GM19395 (cell line): ENCODE results near the gene OTUD6A.
A peak's percentile ranks its signal among the peaks of the same experiment; 100 is the strongest.

Source experiments
- ATAC-seq: cut with Tn5 transposase; IDR thresholded peaks from one replicate; pipeline ENCODE4 v1.9.1; 2021; ENCODE audit warnings: mild to moderate bottlenecking, moderate library complexity; ENCODE audit not compliant: unreplicated experiment

OTUD6A gene, protein sequence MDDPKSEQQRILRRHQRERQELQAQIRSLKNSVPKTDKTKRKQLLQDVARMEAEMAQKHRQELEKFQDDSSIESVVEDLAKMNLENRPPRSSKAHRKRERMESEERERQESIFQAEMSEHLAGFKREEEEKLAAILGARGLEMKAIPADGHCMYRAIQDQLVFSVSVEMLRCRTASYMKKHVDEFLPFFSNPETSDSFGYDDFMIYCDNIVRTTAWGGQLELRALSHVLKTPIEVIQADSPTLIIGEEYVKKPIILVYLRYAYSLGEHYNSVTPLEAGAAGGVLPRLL

DNA sequence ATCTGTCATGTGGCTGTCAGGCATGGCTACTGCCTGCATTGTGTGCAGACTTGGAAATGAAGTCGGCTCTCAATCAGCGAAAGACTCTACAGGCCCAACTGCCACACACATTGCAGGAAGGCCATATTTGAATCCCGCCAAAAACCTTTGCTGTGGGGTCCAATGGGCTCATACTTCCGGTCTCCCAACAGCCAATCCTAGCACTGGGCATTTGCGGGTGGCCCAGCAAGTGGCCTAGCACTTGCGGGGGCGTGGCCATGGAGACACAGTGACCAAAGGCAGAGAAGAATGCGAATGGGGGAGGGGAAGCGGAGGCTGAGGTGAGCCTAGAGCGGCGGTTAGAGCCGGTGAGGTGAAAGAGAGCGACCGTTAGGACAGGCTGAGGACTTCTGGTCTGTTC is at the start of gene OTUD6A:
OTUD6A (plus strand) TSS at position 382 of the 400 bp plus-strand sequence. CDS start 68 bp downstream, outside the sequence.
- no peak for ATAC-seq

DNA sequence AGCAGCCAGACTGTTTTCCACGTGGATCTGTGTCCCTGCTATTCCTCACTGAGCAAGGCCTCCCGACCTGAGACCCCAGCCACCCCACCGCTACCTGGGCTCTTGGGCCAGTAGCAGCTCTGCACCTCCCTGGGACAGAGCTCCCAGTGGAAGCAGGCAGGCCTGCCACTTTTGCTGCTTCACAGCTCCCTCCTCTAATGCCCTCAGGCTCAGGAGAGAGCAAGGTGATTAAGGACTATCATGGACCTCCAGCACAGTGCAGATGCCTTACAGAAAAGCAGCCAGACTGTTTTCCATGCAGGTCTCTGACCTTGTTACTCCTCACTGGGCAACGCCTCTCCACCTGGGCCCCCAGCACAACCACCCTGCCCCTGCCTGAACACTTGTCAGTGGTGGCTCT is 49.5 kb upstream of the OTUD6A start:
- no peak for ATAC-seq

DNA sequence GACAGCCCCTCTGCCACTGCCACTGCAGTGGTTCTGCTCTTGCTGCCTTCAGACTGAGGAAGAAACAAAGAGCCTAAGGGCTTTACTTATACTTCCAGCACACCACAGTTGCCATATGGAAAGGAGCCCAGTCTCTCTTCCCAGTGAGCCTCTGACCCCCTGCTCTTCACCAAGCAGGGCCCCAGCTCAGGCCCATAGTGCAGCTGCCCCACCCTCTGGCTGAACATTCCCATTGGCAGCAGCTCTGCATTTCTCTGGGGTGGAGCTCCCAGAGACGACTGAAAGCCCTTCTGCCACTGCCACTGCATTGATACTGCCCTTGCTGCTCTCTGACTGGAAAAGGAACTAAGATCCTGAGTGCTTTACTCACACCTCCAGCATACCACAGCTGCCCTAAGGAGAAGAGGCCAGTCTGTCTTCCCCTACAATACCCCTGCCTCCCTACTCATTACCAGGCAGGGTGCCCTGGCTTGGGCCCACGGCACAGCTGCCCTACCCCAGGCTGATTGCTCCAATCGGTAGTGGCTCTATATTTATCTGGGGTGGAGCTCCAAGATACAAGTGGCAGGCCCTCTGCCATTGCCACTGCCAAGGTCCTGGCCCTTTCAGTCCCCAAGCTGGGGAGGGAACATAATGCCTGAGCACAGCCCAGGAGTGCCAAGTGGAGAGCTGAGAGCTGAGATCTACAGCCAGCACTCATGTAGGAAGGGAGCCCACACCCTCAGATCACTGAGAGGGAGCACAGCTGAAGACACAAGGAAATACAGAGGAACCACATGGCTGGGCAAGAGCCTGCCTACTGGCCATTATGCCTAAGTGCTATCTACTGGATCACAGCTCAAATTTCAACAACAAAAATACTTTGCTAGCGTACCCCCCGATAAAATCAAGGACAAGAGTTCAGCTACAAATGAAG is 48.5 kb upstream of the OTUD6A start:
- no peak for ATAC-seq

DNA sequence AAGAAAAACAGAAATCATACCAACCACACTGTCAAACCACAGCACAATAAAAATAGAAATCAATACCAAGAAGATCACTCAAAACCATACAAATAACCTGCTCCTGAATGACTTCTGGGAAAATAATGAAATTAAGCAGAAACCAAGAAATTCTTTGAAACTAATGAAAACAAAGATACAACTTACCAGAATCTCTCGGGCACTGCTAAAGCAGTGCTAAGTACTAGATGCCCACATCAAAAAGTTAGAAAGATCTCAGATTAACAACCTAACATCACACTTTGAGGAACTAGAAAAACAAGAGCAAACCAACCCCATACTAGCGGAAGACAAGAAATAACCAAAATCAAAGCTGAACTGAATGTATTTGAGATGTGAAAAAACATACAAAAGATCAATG is 45.7 kb upstream of the OTUD6A start:
- ATAC-seq = no peak

DNA sequence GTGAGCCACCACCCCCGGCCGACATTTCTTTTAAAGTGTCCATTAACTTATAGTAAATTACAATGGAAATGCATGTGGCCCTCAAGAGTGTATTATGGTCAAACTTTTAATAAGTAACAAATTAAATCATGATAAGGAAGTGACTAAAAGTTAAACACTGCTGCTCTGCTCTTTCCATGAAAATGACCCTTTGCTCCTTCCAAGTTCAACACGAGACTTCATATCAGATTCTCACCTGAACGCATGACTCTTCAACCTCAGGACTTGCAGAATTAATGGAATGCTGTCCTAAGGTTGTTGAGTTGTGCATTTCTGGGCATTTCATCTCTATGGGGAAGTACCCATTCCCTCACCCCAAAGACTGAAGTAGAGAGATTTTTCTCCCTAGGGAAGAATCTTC is 39.6 kb upstream of the OTUD6A start:
- no peak for ATAC-seq

DNA sequence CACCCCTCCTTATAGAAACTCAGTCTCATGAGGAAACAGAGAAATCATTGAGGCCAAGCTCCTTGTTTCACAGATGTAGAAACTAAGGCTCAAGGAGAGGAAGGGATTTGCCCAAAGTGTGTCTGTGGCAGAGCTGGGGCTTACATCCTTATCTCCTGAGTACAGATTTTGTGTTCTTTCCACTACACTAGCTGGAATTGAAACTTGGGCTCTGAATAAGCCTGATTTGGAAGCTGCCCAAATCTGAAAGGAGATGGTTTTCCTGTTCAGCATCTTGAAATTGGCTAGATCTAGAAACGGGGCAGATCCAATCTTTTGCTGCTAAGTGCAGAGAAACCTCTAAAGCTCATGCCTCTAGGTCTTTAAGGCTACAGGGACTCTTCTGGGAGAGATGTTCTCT is 36.8 kb upstream of the OTUD6A start:
- no peak for ATAC-seq

DNA sequence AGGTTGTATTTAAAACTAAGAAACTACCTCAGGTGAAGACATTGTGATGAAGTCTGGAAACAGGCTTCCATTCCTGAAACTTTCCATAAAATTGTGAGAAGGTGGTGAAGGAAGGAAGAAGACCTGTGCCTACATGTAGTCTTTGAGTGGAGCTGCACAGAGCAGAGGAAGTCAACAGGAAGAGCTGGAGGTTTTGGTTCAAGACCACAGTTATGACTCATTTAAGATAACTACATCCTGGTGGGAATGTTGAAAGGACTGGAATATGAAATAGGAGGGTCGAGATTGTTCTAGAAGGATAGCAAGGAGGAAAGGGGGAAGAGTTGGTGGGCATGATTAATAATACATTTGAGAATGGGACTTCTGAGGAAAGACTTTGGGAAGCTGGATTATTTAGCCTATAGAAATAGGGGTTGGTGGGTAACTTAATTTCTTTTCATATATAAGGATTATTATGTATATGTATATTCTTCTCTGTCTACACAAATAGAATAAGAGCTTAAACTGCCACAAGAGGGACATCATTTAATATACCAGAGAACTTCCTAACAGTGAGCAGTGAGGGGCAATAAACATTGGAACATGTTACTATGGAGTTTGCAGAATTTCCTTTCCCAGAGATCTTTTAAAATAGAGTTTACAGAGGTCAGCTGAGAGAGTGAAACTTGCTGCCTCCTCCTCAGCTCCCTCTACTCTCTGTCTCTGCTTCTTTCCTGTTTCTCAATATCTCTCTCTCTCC is 36.0 kb upstream of the OTUD6A start:
- no peak for ATAC-seq

DNA sequence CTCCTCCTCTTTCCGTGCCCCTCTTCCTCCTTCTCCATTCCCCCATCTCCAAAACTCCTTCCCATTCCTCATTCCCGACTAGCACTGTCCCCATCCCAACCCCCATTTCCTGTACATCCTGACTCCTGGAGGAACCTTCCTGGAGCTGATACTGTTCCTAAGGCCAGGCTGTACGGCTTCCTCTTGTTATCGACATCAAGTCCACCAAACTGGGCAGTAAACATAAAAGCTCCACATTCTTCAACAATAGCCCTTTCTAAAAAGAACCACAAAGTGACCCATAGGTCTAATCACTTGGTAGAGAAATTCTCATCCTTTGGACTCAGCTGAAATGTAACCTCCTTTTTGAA is 35.4 kb upstream of the OTUD6A start:
- no peak for ATAC-seq

DNA sequence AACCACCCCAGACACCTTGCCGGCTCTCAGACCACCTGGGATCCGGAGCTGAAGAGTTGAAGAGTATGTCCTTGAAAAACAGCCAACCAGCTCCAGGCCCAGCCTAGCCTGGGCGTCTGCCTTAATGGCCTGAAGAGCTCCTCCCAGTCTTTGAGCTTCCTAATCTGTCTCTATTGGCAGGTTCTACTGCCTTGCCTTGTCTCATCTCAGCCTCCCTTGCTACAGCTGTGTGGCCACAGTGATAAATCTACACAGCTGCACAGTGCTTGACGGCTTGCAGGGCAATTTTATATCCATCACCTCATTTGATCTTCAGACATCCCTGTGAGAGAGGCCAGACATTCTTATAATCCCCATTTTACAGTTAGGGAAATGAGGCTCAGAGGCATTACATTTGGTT is 32.4 kb upstream of the OTUD6A start:
- ATAC-seq = no peak

DNA sequence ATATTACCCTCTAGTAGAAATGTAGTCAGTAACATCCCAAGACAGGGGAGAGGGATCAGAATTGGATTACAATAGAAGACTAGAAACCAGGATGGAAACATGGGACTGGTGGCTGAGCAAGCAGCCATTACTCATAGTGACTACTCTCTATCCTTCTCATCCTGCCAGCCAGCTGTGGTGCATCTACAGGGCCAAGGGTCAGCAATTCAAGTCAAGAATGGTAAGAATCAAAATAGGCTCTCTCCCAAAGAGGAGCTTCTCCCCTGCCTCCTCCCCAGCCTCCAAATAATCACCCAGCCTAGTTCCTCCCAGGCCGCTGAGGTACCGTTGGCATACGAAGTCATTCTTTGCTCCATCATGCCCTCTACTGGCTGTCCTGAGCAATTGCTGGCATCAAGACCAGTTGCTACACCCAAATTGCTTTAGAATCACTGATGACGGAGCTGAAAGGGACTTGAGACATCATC is 31.9 kb upstream of the OTUD6A start:
- peak; percentile 79 for ATAC-seq

DNA sequence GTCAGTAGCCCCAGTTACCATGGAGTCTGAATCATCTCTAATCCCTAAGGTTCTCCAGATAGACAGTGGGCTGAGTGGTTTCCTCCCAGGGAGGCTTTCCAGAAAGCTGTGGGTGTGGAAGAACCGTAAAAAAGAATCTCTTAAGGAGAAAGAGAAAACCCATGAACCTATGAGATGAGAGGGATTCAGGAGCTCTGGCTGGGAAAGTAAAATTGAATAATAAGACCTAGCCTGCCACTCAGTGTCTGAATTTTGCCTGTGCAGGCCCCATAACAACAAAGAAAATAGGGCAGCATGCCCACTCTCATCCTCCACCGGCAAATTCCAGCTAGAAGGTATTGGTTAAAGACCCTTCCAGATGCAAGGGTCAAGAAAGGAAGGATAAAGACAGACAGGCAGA is 29.5 kb upstream of the OTUD6A start:
- no peak for ATAC-seq

DNA sequence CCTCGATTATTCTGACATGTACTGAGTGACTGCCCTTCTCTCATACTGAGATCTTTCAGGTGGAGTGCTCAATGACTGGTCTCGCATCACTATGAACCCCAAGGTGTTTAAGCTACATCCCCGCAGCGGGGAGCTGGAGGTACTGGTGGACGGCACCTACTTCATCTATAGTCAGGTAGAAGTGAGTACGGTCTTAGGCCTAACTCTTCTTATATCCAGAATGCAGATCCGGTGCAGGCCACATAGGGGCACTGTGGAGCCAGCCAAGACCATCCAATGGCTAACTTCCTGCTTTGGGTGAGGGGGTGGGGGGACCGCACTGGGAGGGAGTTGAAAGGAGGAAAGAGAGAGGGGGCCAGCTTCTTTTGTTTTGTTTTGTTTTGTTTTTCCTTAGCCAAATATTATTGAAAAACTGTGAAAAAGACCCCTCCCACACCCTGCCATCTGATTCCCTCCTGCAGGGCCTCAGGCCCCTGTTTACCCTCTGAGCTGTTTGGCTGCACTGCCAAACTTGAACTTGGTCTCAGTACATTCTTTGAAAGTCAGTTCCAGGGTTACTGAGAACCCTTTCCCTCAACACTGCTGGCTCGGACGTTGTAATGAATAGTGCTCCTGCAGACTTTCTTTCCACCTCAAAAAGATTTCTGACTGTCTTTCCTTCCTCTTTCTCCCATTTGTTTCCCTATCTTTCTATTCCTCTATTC is 28.8 kb upstream of the OTUD6A start:
- no peak for ATAC-seq

DNA sequence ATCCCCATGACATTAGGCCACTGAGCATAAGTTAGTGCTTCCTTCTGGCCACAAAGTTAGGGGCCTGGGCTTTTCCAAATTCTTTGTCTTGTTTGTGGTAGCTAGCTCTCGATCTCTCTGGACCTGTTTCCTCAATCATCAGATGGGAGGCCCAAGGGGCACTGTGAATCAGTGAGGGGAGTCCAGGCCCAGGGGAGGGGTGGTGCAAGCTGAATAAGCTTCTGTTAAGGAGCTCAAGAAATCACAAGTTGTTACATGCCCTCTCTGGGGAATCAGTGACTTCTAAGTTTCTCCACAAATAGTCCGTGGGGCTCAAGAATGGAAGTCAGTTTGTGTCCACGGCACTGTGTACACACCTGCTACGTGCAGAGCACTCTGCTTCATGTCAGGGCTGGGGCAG is 27.6 kb upstream of the OTUD6A start:
- no peak for ATAC-seq

DNA sequence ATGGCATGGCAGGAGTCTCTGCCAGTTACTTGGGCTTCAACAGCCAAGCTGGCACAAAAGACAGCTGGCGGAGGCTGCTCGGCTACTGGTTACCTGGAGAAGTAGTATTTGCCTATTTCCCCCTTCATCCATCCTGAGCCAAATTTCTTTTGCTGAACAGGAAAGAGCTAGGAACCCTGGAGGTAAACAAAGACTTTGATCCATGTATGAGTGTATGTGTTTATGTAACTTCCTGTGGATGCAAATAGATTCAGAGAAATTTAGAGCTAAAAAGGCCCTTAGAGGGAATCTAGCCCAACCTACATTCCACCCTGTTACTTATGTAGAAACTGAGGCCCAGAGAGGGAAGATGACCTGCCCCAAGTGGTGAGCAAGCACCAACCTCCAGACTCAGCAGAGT is 23.7 kb upstream of the OTUD6A start:
- no peak for ATAC-seq

DNA sequence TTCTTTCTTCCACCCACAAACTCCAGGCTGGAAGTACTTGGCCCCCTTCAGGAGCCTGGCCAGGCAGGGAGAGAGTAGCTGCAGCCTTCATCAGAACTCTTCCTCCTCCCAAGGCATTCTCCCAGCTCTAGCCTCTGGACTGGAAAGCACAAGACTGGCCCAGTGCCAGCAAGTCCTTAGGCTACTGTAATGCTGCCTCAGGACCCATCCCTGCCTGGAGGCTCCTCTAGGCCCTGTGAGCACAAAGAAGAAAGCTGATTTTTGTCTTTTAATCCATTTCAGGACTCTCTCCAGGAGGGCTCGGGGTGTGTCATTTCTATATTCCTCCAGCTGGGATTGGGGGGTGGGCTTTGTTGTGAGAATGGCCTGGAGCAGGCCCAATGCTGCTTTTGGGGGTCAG is 23.3 kb upstream of the OTUD6A start:
- no peak for ATAC-seq

DNA sequence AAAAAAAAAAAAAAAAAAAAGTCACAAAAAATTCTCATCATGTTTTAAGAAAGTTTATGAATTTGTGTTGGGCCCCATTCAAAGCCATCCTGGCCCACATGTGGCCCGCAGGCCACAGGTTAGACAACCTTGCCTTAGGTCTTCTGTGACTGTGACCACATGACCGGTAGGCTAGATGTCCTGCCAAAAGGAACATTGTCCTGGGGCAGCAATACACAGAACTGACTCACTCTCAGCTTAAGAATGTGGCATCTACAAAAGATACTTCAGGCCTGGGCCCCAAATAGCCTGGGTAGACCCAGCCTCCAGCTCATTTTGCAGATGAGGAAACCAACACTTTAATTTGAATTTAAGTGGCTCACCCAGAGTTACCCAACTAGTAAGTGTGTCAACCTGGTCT is 22.5 kb upstream of the OTUD6A start:
- no peak for ATAC-seq

DNA sequence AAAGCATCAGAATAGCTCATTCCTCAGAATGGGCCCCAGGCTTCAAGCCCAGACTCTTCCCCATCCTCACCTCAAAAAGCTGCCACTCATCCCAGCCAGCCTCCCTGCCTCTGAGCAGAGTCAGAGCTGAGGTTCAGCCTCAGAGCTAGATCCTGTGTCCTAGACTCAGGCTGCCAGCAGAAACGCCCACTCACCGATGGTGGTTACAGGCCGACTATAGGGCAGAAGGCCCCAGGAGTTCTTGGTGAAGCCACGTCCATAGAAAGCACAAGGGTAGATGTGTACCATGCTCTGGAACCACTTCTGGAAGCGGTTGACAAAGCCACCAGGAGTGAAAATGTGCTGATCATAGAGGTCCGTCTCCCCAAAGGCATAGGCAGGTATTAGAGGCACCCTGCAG is 20.3 kb upstream of the OTUD6A start:
- no peak for ATAC-seq

DNA sequence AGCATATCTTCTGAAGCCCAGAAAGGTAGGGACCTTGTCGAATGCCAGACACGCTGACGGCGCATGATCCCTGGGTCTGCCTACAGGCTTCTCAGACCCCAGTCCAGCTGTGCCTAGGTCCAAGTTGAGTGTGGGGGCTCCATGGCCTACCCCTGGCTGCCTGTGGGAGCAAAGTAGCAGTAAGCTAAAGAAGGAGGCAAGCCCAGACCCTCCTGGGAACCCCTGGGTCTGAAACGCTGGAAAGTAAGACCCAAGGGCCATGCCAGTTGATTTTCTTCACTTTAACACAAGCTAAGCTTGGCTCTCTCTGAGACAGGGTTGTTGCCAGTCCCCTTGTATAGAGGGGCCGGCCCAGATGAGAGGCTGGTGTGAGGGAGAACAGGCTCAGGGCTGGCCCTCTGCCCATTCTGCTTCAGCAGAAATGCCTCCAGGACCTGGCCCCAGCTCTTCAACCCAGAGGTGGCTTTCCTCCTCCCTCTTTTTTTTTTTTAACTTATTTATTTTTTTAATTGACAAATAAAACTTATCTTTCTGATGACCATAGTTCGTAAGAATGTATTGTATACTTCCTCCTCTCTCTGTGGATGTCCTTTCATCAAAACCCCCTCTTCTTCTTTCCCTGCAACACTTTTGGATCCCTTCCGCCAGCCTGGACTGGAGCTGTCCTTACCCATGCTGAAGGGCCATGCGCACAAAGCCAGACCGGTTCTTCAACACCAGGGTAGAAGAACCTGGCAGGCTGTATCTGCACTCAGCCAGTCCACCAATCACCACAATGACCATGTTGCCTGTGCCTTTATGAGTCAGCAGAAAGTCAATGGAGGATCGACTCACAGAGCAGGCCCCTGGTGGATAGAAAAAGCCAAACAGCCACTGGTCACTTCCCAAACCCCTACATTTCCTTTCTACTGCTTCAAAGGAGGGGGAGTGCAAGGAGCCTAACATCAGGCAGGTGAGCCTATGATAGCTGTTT is 19.6 kb upstream of the OTUD6A start:
- no peak for ATAC-seq

DNA sequence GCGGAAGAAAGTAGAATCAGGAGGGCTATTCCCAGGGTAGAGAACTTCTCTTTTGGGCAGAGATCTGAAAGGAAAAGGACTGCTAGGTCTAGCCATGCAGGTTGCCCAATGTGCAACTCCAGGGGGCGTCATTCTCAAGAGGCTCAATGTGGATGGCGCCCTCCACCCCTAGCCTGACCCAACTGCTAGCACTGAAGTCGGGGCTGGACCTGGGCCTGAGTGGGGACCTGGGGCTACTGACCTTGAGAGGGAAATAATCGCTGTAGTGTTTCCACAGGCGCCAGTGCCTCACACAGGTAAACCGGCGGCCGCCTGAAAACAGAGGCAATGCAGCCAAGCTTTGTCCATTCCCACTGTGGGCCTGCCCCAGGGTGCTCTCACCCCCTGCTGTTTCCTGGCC is 18.6 kb upstream of the OTUD6A start:
- ATAC-seq = no peak
